ENCODE data around the gene EIF3B.
"Not testable (repeated sequence)": the region's sequence is repeated elsewhere in the genome, so short reads cannot be mapped to it uniquely, and the experiment has no call there.

The EIF3B gene

GRCh38 chr7:2312267-2312929, 42.2 kb upstream of the EIF3B start:
- WGBS (ENCODE audit: extremely low coverage, insufficient coverage, low lambda C conversion rate): no CpG with 5 or more reads among the region's 17 CpGs

GRCh38 chr7:2313450-2314208, 41.0 kb upstream of the EIF3B start:
- Histone ChIP-seq H3K9ac (ENCODE audit: low read length) (peak overlapping the region; percentile 83), H3K23ac (ENCODE audit: low read length) (no peak overlapping the region), H3K4me2 (ENCODE audit: low read length) (peak overlapping the region; percentile 69), H3K4me1 (ENCODE audit: control insufficient read depth, low read depth, low read length) (peaks cover 2% of the 10 kb centered on the region), H3K79me2 (ENCODE audit: control insufficient read depth, insufficient read depth, low read length) (peaks cover 4% of the 10 kb centered on the region), H4K5ac (ENCODE audit: low read length) (no peak overlapping the region), H2BK15ac (replicated peaks; ENCODE audit: low read depth) (no peak overlapping the region), H4K8ac (ENCODE audit: low read depth, low read length) (no peak overlapping the region), H3K27ac (ENCODE audit: low read depth, low read length) (no peak overlapping the region), H2AK5ac (ENCODE audit: low read length) (no peak overlapping the region), H3K79me1 (ENCODE audit: low read length) (peaks cover 1% of the 10 kb centered on the region), H3K36me3 (ENCODE audit: control insufficient read depth, insufficient read depth, low read length) (no peaks in the 10 kb centered on the region), H2BK120ac (ENCODE audit: low read depth, low read length) (no peak overlapping the region), H3K4ac (ENCODE audit: low read depth, low read length) (peak overlapping the region; percentile 22), H3K27me3 (ENCODE audit: insufficient read depth, low read length, poor library complexity) (no peaks in the 10 kb centered on the region), H2BK5ac (ENCODE audit: low read length) (no peak overlapping the region), H3K56ac (ENCODE audit: low read length) (peak overlapping the region; percentile 93), H3K18ac (ENCODE audit: low read length) (peak overlapping the region; percentile 28), H3K4me3 (ENCODE audit: low read length) (peak overlapping the region; percentile 70)
- no CpG with 5 or more reads among the region's 42 CpGs for WGBS (ENCODE audit: extremely low coverage, insufficient coverage, low lambda C conversion rate)
- DNase-seq: peak; percentile 13

More at GRCh38 chr7:2312267-2312929, 42.2 kb upstream of the EIF3B start:
- Histone ChIP-seq H3K4me1 (ENCODE audit: control insufficient read depth, low read depth, low read length) (peaks cover 2% of the 10 kb centered on the region), H3K4me2 (ENCODE audit: low read length) (no peak overlapping the region), H3K4me3 (ENCODE audit: low read length) (no peak overlapping the region), H3K18ac (ENCODE audit: low read length) (no peak overlapping the region), H3K79me2 (ENCODE audit: control insufficient read depth, insufficient read depth, low read length) (peaks cover 4% of the 10 kb centered on the region), H2BK5ac (ENCODE audit: low read length) (no peak overlapping the region), H2BK120ac (ENCODE audit: low read depth, low read length) (no peak overlapping the region), H3K9ac (ENCODE audit: low read length) (no peak overlapping the region), H3K23ac (ENCODE audit: low read length) (no peak overlapping the region), H3K79me1 (ENCODE audit: low read length) (peaks cover 1% of the 10 kb centered on the region), H2AK5ac (ENCODE audit: low read length) (no peak overlapping the region), H3K36me3 (ENCODE audit: control insufficient read depth, insufficient read depth, low read length) (no peaks in the 10 kb centered on the region), H3K27me3 (ENCODE audit: insufficient read depth, low read length, poor library complexity) (no peaks in the 10 kb centered on the region), H3K4ac (ENCODE audit: low read depth, low read length) (no peak overlapping the region), H3K56ac (ENCODE audit: low read length) (no peak overlapping the region), H4K8ac (ENCODE audit: low read depth, low read length) (no peak overlapping the region), H2BK15ac (replicated peaks; ENCODE audit: low read depth) (no peak overlapping the region), H3K27ac (ENCODE audit: low read depth, low read length) (no peak overlapping the region), H4K5ac (ENCODE audit: low read length) (no peak overlapping the region)
- no peak for DNase-seq

DNA sequence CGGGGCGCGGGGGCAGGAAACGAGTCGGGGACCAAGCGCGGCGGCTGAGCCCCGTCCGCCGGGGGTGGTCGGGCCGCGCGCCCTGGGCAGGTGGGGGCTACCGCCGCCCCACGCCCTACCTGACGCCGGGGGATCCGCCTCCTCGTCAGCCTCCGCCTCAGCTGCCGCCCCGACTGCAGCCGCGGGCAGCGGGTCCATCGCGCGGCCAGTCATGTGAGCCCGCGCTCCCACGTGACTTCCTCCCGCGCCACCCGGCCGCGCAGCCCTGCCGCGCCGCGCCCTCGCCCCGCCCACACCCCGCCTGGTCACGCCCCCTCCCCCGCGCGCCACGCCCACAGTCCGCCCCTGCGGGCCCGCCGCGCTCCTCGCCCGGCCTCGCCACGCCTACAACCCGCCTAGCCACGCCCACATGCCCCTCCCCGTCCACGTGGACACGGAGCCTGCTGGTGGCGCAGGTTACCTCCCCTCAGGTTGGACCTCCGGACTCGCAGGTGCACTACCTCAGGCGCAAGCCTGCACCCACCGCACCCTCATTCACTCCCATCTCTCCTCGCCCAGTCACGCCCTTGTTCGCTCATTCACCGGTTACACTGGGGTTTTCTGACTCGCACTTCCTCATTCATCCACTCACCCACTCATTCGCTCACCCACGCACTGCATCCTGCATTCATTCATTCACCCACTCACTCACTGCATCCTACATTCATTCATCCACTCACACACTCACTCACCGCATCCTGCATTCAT, 40.2 kb upstream of the EIF3B start, which contains the start of gene SNX8:
Gene SNX8 (minus strand): TSS at position 233 of the 747 bp plus-strand sequence. CDS start 20 bp downstream, at position 213.
- Histone ChIP-seq H3K4me1 (ENCODE audit: control insufficient read depth, low read depth, low read length) (peaks cover 2% of the 10 kb centered on the region), H3K18ac (ENCODE audit: low read length) (peak within 1 kb of the TSS; percentile 28), H2AK5ac (ENCODE audit: low read length) (no peak within 1 kb of the TSS), H2BK15ac (replicated peaks; ENCODE audit: low read depth) (no peak within 1 kb of the TSS), H3K4me2 (ENCODE audit: low read length) (peak within 1 kb of the TSS; percentile 69), H2BK120ac (ENCODE audit: low read depth, low read length) (no peak within 1 kb of the TSS), H3K9ac (ENCODE audit: low read length) (peak within 1 kb of the TSS; percentile 83), H3K4ac (ENCODE audit: low read depth, low read length) (peak within 1 kb of the TSS; percentile 22), H3K79me2 (ENCODE audit: control insufficient read depth, insufficient read depth, low read length) (peaks cover 4% of the 10 kb centered on the region), H3K56ac (ENCODE audit: low read length) (peak within 1 kb of the TSS; percentile 93), H2BK5ac (ENCODE audit: low read length) (no peak within 1 kb of the TSS), H4K5ac (ENCODE audit: low read length) (no peak within 1 kb of the TSS), H3K4me3 (ENCODE audit: low read length) (peak within 1 kb of the TSS; percentile 70), H4K8ac (ENCODE audit: low read depth, low read length) (no peak within 1 kb of the TSS), H3K27ac (ENCODE audit: low read depth, low read length) (no peak within 1 kb of the TSS), H3K27me3 (ENCODE audit: insufficient read depth, low read length, poor library complexity) (no peaks in the 10 kb centered on the region), H3K36me3 (ENCODE audit: control insufficient read depth, insufficient read depth, low read length) (no peaks in the 10 kb centered on the region), H3K23ac (ENCODE audit: low read length) (no peak within 1 kb of the TSS), H3K79me1 (ENCODE audit: low read length) (peaks cover 1% of the 10 kb centered on the region)
- WGBS (ENCODE audit: extremely low coverage, insufficient coverage, low lambda C conversion rate): 100% methylated on average over 1 of the region's 78 CpGs
- peak; percentile 91 for DNase-seq

DNA sequence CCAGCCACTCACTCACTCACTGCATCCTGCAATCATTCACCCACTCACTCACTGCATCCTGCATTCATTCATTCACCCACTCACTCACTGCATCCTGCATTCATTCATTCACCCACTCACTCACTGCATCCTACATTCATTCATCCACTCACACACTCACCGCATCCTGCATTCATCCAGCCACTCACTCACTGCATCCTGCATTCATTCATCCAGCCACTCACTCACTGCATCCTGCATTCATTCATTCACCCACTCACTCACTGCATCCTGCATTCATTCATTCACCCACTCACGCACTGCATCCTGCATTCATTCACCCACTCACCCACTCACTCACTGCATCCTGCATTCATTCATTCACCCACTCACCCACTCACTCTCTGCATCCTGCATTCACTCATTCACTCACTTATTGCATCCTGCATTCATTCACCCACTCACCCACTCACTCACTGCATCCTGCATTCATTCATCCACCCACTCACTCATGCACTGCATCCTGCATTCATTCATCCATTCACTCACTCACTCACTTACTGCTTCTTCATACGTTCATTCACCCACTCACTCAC, 39.6 kb upstream of the EIF3B start:
- not testable (repeated sequence) for H3K27ac ChIP-seq (ENCODE audit: low read depth, low read length); H2BK5ac ChIP-seq (ENCODE audit: low read length); H3K79me2 ChIP-seq (ENCODE audit: control insufficient read depth, insufficient read depth, low read length); H2BK15ac ChIP-seq (replicated peaks; ENCODE audit: low read depth); H3K4ac ChIP-seq (ENCODE audit: low read depth, low read length); H4K5ac ChIP-seq (ENCODE audit: low read length); H4K8ac ChIP-seq (ENCODE audit: low read depth, low read length); H3K9ac ChIP-seq (ENCODE audit: low read length); H2BK120ac ChIP-seq (ENCODE audit: low read depth, low read length); H3K4me1 ChIP-seq (ENCODE audit: control insufficient read depth, low read depth, low read length); H3K18ac ChIP-seq (ENCODE audit: low read length); DNase-seq; H3K27me3 ChIP-seq (ENCODE audit: insufficient read depth, low read length, poor library complexity); H3K79me1 ChIP-seq (ENCODE audit: low read length); H3K4me3 ChIP-seq (ENCODE audit: low read length); H3K56ac ChIP-seq (ENCODE audit: low read length); H3K23ac ChIP-seq (ENCODE audit: low read length); H2AK5ac ChIP-seq (ENCODE audit: low read length); H3K36me3 ChIP-seq (ENCODE audit: control insufficient read depth, insufficient read depth, low read length); H3K4me2 ChIP-seq (ENCODE audit: low read length)
- WGBS (ENCODE audit: extremely low coverage, insufficient coverage, low lambda C conversion rate): 100% methylated on average over 1 of the region's 3 CpGs

- no peak overlapping the region for H3K56ac ChIP-seq (ENCODE audit: low read length)
- no peak overlapping the region for H3K9ac ChIP-seq (ENCODE audit: low read length)
- no peak overlapping the region for H4K5ac ChIP-seq (ENCODE audit: low read length)
- no peak overlapping the region for H3K4me3 ChIP-seq (ENCODE audit: low read length)
- H3K4me1 ChIP-seq (ENCODE audit: control insufficient read depth, low read depth, low read length): no peaks in the 10 kb centered on the region
- H2BK120ac ChIP-seq (ENCODE audit: low read depth, low read length): no peak overlapping the region
- no peaks in the 10 kb centered on the region for H3K27me3 ChIP-seq (ENCODE audit: insufficient read depth, low read length, poor library complexity)
- H3K18ac ChIP-seq (ENCODE audit: low read length): no peak overlapping the region
- H2BK5ac ChIP-seq (ENCODE audit: low read length): no peak overlapping the region
- H2BK15ac ChIP-seq (replicated peaks; ENCODE audit: low read depth): no peak overlapping the region
- no peak overlapping the region for H3K27ac ChIP-seq (ENCODE audit: low read depth, low read length)
- WGBS (ENCODE audit: extremely low coverage, insufficient coverage, low lambda C conversion rate): no CpG with 5 or more reads among the region's 1 CpG
- peaks cover 4% of the 10 kb centered on the region for H3K79me2 ChIP-seq (ENCODE audit: control insufficient read depth, insufficient read depth, low read length)
- no peak for DNase-seq
- H3K23ac ChIP-seq (ENCODE audit: low read length): no peak overlapping the region
- H3K79me1 ChIP-seq (ENCODE audit: low read length): peaks cover 1% of the 10 kb centered on the region
- H3K4ac ChIP-seq (ENCODE audit: low read depth, low read length): no peak overlapping the region
- H4K8ac ChIP-seq (ENCODE audit: low read depth, low read length): no peak overlapping the region
- no peak overlapping the region for H3K4me2 ChIP-seq (ENCODE audit: low read length)
- H3K36me3 ChIP-seq (ENCODE audit: control insufficient read depth, insufficient read depth, low read length): no peaks in the 10 kb centered on the region
- H2AK5ac ChIP-seq (ENCODE audit: low read length): no peak overlapping the region
Measured at GRCh38 chr7:2315787-2316186, 38.8 kb upstream of the EIF3B start.
